ENCODE measurements around the gene TSPAN18.

The TSPAN18 gene

DNA sequence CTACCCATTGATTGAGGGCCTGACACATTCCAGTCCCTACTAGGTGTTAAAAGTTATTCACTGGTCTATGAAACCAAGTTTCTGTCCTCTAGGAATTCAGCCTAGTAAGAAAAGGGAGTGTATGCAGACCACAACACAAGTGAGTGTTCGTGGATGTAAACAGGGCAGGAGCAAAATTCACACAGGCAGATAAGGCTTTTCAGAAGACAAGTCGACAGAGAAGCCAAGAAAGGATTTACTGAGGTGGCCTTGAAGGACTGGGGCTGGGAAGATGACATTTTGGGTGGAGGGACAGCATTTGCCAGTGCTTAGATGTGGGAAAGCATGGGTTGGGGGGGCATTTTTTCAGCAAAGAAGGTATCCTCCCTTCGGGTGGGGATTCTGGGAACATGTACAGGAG is 76.2 kb downstream of the TSPAN18 start:
- Histone ChIP-seq H3K36me3 (ENCODE audit: insufficient read depth, low read length) (no peaks in the 10 kb centered on the region), H3K9me3 (ENCODE audit: insufficient read depth, low read depth, low read length) (no peaks in the 10 kb centered on the region), H4K20me1 (ENCODE audit: insufficient read depth, low read length, poor library complexity, severe bottlenecking) (no peaks in the 10 kb centered on the region), H3K4me1 (ENCODE audit: insufficient read depth, low read length, poor library complexity, severe bottlenecking) (peaks cover 11% of the 10 kb centered on the region), H3K79me2 (ENCODE audit: insufficient read depth, low read length) (no peaks in the 10 kb centered on the region), H3F3A (ENCODE audit: low read depth) (no peaks in the 10 kb centered on the region), H3K9ac (ENCODE audit: low read depth, low read length, poor library complexity, severe bottlenecking) (no peak overlapping the region), H3K9me2 (replicated peaks; ENCODE audit: low read depth, low read length) (no peaks in the 10 kb centered on the region), H2AFZ (ENCODE audit: low read length) (no peak overlapping the region), H3K27me3 (ENCODE audit: insufficient read depth, low read length, poor library complexity, severe bottlenecking) (no peaks in the 10 kb centered on the region), H3K4me2 (ENCODE audit: low read depth, low read length, poor library complexity, severe bottlenecking) (no peak overlapping the region), H3K4me3 (ENCODE audit: low read length, poor library complexity, severe bottlenecking) (no peak overlapping the region)
- no peak for TF ChIP-seq EZH2phosphoT487 (IDR thresholded peaks at IDR 0.05; ENCODE audit: borderline replicate concordance)
- TF ChIP-seq, protein P1, sequence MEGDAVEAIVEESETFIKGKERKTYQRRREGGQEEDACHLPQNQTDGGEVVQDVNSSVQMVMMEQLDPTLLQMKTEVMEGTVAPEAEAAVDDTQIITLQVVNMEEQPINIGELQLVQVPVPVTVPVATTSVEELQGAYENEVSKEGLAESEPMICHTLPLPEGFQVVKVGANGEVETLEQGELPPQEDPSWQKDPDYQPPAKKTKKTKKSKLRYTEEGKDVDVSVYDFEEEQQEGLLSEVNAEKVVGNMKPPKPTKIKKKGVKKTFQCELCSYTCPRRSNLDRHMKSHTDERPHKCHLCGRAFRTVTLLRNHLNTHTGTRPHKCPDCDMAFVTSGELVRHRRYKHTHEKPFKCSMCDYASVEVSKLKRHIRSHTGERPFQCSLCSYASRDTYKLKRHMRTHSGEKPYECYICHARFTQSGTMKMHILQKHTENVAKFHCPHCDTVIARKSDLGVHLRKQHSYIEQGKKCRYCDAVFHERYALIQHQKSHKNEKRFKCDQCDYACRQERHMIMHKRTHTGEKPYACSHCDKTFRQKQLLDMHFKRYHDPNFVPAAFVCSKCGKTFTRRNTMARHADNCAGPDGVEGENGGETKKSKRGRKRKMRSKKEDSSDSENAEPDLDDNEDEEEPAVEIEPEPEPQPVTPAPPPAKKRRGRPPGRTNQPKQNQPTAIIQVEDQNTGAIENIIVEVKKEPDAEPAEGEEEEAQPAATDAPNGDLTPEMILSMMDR (conservative IDR thresholded peaks at IDR 0.05; ENCODE audit: low read length) = no peak

DNA sequence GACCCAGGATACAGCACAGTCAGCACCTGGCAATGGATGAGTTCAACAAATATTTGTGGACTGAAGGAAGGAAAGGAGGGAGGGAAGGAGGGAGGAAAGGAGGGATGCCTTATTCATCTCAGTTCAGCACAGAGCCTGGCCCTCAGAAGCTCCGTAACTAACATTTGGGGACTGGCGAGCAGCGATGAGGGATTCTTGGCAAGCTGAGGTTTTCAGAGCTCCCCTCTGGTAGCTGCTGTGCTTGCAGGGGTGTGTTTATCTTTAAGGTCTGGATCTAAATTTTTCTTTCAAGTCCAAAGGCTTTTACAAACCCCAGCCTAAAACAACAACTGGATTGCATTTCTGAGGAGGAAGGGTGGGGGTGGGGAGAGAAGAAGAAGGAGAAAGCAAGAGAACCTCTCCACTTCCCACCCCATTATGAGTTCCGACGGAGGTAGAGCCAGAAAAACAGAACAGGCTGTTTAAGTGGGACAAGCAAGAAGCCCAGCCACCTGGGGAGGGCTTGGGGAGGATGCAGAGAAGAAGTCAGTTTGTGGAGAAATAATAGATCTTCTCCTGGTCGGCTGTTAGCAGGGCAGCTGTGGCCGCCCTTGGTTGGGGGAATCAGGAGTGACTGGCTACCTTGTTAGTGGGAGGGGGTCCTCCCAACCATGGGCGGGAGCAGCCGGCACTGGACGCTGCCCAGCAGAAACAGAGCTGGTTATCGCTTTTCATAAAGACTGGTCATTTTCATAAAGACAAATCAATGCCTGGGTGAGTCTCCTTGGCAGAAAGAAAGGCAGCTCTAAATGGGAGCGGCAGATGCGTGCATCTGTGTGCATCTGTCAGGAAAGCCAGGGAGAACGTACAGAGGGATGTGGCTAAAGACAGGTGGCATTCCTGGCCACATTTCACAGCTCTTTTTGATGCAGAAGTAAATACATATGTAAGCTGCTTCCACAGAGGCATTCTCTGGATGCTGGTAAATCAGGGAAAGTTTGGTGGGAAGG is 78.0 kb downstream of the TSPAN18 start:
- Histone ChIP-seq H3K9me3 (ENCODE audit: insufficient read depth, low read depth, low read length) (no peaks in the 10 kb centered on the region), H3K4me1 (ENCODE audit: insufficient read depth, low read length, poor library complexity, severe bottlenecking) (peaks cover 11% of the 10 kb centered on the region), H3K9me2 (replicated peaks; ENCODE audit: low read depth, low read length) (no peaks in the 10 kb centered on the region), H3K4me2 (ENCODE audit: low read depth, low read length, poor library complexity, severe bottlenecking) (no peak overlapping the region), H3K79me2 (ENCODE audit: insufficient read depth, low read length) (no peaks in the 10 kb centered on the region), H2AFZ (ENCODE audit: low read length) (no peak overlapping the region), H3K36me3 (ENCODE audit: insufficient read depth, low read length) (no peaks in the 10 kb centered on the region), H3F3A (ENCODE audit: low read depth) (no peaks in the 10 kb centered on the region), H4K20me1 (ENCODE audit: insufficient read depth, low read length, poor library complexity, severe bottlenecking) (no peaks in the 10 kb centered on the region), H3K4me3 (ENCODE audit: low read length, poor library complexity, severe bottlenecking) (no peak overlapping the region), H3K9ac (ENCODE audit: low read depth, low read length, poor library complexity, severe bottlenecking) (no peak overlapping the region), H3K27me3 (ENCODE audit: insufficient read depth, low read length, poor library complexity, severe bottlenecking) (no peaks in the 10 kb centered on the region)
- TF ChIP-seq, protein P1 (conservative IDR thresholded peaks at IDR 0.05; ENCODE audit: low read length) = no peak
- no peak for TF ChIP-seq EZH2phosphoT487 (IDR thresholded peaks at IDR 0.05; ENCODE audit: borderline replicate concordance)

GRCh38 chr11:44805596-44805995 is 78.8 kb downstream of the TSPAN18 start:
- no peaks in the 10 kb centered on the region for H4K20me1 ChIP-seq (ENCODE audit: insufficient read depth, low read length, poor library complexity, severe bottlenecking)
- no peaks in the 10 kb centered on the region for H3K9me3 ChIP-seq (ENCODE audit: insufficient read depth, low read depth, low read length)
- no peaks in the 10 kb centered on the region for H3K9me2 ChIP-seq (replicated peaks; ENCODE audit: low read depth, low read length)
- H3K36me3 ChIP-seq (ENCODE audit: insufficient read depth, low read length) = no peaks in the 10 kb centered on the region
- no peaks in the 10 kb centered on the region for H3K27me3 ChIP-seq (ENCODE audit: insufficient read depth, low read length, poor library complexity, severe bottlenecking)
- H3K9ac ChIP-seq (ENCODE audit: low read depth, low read length, poor library complexity, severe bottlenecking) = no peak overlapping the region
- no peak overlapping the region for H3K4me3 ChIP-seq (ENCODE audit: low read length, poor library complexity, severe bottlenecking)
- H3K4me2 ChIP-seq (ENCODE audit: low read depth, low read length, poor library complexity, severe bottlenecking) = no peak overlapping the region
- peaks cover 10% of the 10 kb centered on the region for H3K4me1 ChIP-seq (ENCODE audit: insufficient read depth, low read length, poor library complexity, severe bottlenecking)
- no peaks in the 10 kb centered on the region for H3F3A ChIP-seq (ENCODE audit: low read depth)
- no peak overlapping the region for H2AFZ ChIP-seq (ENCODE audit: low read length)
- no peaks in the 10 kb centered on the region for H3K79me2 ChIP-seq (ENCODE audit: insufficient read depth, low read length)
- no peak for TF ChIP-seq EZH2phosphoT487 (IDR thresholded peaks at IDR 0.05; ENCODE audit: borderline replicate concordance)
- TF ChIP-seq, protein P1 (conservative IDR thresholded peaks at IDR 0.05; ENCODE audit: low read length) = no peak
